Cortex of kidney (tissue), 1 donor: ENCODE results near the gene CMA1.
"Not testable (repeated sequence)": the region's sequence is repeated elsewhere in the genome, so short reads cannot be mapped to it uniquely, and the experiment has no call there.

Experiments
- DNase-seq: peaks from one replicate; lab custom pipeline; 2025; lab: John Stamatoyannopoulos, UW

CMA1 gene

GRCh38 chr14:24508155-24508840 is at the start of gene CMA1:
Gene CMA1 (minus strand): TSS chr14:24508265. CDS start chr14:24508235, 30 bp downstream.
- DNase-seq, result no peak

GRCh38 chr14:24556756-24557155 is 48.7 kb upstream of the CMA1 start:
- DNase-seq, result no peak

DNA sequence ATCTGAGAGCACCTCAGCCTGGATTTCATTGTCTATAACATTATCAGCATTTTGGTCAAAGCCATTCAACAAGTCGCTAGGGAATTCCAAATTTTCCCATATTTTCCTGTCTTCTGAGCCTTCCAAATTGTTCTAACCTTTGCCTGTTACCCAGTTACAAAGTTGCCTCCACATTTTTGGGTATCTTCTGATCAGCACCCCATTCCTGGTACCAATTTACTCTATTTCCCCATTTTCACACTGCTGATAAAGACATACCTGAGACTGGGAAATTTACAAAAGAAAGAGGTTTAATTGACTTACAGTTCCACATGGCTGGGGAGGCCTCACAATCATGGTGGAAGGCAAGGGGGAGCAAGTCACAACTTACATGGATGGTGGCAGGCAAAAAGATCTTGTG is 41.0 kb upstream of the CMA1 start:
- DNase-seq, result not testable (repeated sequence)

DNA sequence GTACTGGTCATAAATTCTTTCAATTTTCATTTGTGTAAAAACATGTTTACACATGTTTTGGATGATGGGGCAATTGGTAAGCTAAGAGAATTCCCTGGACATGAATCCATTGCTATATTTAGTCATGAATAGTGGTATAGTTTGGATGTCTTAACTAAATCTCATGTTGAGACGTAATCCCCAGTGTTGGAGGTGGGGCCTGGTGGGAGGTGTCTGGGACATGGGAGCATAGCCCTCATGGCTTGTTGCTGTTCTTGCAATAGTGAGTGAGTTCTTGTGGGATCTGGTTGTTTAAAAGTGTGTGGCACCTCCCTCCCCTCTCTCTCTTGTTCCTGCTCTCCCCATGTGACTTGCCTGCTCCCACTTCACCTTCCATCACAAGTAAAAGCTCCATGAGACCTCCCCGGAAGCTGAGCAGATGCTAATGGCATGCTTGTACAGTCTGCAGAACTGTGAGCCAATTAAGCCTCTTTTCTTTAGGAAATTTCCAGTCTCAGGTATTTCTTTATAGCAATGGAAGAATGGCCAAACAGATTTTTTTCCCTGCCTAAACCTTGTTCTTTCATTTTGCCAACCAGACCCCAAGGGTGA is 34.4 kb upstream of the CMA1 start:
- no peak for DNase-seq

- DNase-seq, result no peak
Observed at GRCh38 chr14:24535737-24536136, 27.7 kb upstream of the CMA1 start.

DNA sequence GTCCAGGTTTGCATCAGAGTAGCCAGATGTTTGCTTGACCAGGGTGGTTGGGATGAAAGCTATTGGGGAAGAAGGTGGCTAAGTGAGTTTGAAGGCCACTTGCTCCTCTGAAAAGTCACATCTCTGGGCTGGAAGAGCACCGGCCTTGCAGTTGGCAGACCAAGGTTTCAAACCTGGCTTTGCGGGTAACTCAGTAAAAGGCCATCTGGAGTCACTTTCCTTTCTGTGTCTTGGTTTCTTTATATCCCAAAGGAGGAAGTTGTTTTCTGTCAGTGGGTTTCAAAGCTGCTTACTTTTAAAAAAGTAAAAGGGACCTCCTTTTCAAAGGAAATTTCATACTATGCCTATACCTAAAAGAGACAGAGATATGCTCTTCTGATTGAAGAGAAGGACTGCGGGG is 26.2 kb upstream of the CMA1 start:
- DNase-seq, result no peak

DNA sequence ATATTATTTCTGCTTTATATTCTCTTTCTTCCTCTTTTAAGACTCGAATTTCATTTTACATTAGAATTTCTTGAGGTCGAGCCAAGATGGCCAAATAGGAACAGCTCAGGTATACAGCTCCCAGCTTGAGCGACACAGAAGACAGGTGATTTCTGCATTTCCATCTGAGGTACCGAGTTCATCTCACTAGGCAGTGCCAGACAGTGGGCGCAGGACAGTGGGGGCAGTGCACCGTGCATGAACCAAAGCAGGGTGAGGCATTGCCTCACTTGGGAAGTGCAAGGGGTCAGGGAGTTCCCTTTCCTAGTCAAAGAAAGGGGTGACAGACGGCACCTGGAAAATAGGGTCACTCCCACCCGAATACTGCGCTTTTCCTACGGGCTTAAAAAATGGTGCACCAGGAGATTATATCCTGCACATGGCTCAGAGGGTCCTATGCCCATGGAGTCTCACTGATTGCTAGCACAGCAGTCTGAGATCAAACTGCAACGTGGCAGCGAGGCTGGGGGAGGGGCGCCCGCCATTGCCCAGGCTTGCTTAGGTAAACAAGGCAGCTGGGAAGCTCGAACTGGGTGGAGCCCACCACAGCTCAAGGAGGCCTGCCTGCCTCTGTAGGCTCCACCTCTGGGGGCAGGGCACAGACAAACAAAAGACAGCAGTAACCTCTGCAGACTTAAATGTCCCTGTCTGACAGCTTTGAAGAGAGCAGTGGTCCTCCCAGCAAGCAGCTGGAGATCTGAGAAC is 18.0 kb upstream of the CMA1 start:
- DNase-seq, result not testable (repeated sequence)

DNA sequence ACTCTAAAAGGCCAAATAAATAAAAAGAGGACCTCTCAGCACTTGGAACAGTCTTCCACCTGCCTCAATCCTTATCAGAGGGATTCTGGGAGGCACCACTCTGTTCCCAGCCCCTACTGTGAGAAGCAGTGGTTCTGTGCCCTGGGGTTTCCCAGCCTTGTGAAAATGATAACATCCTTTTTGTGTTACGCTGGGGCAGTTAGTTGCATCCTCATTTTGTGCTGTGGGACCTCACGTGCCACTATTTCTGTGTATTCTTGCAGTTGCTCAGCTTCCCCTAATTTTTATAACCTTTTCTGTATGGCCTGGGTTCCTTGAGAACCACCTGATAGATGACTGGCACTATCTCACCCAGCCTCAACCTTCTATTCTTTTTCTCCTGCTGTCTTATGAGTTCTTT is 10.8 kb upstream of the CMA1 start:
- no peak for DNase-seq

DNA sequence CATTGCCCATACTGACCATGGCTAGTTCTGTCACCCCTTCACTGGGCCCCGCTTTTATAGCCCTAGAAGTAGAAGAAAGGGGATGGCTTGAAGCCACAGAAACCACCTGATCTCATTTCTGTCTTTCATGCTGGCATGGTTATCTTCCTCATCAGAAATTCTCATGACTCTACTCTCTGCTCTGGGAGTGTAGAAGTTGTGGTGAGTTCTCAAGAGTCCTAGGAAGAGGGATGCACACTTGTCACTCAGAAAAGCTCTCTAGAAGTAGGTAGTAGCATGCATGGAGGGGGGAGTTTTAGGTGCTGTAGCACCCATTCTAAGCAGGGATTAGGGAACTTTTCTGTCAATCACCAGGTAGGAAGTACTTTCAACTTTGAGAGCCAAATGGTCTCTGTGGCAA is 6.1 kb upstream of the CMA1 start:
- no peak for DNase-seq

DNA sequence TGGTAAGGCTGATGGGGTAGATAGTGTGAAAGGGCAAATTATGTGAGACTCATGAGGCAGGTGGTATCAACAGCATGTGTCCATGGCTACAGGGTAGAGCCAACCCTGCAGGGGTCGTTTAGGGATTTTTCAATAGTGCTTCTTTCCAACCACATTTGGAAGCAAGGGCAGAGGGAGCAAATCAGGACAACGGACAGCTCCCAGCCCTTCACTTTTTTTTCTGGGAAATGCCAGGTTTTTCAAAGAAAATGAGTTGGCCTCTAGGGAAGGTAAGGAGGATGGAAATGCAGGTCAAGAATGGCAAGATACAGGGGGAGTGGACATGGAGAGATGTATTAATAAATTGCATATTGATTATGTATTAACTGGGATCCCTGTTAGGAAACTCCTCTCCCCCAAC is 4.9 kb upstream of the CMA1 start:
- no peak for DNase-seq

DNA sequence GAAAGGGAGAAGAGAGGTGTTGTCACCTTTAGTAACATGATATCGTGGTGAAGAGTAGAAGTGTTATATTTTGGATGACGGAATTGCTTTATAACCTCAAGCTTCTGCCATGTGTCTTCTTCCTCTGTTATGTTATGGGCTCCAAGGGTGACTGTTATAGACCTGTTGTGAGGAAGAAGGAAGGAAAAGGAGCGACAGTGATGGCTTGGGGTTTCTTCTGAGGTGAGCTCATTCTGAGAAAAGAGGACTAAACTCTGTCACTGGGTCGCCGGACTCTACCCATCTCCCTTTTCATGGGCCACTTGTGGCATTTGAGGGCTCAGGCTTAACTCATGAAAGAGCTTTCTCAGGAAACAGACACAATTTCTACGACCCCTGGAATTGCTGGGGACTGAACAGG is 1.6 kb downstream of the CMA1 start:
- DNase-seq, result no peak

DNA sequence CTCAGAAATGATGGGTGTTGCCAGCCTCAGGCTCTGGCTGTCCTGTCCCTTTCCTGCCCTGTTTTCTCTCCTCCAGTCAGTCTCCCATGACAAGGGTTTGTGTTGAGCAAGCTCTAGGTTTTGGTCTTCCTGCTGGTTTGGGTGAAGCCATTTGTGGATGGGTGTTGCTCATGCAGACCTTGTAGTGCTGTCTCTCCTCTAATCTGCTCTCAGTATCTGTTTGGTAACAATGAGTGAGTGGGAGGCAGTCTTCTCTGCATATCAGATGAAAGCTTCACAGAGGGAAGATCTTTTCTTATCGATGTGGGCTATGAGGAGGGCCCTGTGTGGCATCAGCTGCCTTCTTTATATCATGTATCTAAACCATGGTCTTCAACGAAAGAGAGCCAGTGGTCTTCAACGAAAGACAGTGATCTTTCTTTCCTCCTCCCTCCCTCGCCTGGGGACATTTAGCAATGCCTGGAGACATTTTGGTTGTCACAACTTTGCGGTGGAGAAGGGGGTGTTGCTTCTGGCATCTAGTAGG is 3.6 kb downstream of the CMA1 start:
- no peak for DNase-seq

DNA sequence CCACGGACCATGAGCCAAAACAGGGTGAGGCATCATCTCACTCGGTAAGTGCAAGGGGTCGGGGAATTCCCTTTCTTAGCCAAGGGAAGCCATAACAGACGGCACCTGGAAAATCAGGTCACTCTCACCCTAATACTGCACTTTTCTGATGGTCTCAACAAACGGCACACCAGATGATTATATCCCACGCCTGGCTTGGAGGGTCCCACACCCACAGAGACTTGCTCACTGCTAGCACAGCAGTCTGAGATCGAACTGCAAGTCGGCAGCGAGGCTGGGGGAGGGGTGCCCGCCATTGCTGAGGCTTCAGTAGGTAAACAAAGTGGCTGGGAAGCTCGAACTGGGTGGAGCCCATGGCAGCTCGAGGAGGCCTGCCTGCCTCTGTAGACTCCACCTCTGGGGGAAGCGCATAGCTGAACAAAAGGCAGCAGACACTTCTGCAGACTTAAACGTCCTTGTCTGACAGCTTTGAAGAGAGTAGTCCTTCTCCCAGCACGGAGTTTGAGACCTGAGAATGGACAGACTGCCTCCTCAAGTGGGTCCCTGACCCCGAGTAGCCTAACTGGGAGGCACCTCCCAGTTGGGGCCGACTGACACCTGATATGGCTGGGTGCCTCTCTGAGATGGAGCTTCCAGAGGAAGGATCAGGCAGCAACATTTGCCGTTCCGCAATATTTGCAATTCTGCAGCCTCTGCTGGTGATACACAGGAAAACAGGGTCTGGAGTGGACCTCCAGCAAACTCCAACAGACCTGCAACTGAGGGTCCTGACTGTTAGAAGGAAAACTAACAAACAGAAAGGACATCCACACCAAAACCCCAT is 16.3 kb downstream of the CMA1 start:
- DNase-seq, result not testable (repeated sequence)

DNA sequence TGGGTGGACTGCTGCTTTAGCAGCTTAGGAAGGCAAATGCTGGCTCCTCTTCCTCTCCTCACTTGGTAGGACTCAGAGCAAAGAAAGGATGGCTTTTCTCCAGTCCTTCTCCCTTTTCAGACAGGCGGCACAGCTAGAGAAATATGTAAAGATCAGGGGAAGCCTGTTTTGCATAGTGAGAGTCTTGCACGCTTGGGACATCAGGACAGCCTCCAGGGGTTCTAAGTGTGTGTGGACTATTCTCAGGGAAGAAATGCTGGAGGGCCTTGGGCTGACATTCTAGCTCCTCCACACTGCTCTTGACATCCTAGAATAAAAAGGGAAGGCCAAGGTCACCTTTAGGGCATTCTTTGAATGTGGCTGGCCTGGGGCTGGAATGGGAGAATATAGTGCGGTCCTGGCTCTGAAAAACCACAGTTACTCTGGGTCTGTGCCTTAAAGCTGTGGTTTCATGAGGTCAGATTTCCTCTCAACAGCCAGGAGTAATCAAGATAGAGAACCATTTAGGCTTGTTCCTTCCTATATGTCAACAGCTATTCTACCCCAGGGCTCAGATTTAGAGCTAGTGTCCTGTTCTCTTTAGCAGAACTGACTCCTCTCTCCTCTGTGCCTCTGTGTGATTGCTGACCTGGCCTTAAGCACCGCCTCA is 24.3 kb downstream of the CMA1 start:
- no peak for DNase-seq

DNA sequence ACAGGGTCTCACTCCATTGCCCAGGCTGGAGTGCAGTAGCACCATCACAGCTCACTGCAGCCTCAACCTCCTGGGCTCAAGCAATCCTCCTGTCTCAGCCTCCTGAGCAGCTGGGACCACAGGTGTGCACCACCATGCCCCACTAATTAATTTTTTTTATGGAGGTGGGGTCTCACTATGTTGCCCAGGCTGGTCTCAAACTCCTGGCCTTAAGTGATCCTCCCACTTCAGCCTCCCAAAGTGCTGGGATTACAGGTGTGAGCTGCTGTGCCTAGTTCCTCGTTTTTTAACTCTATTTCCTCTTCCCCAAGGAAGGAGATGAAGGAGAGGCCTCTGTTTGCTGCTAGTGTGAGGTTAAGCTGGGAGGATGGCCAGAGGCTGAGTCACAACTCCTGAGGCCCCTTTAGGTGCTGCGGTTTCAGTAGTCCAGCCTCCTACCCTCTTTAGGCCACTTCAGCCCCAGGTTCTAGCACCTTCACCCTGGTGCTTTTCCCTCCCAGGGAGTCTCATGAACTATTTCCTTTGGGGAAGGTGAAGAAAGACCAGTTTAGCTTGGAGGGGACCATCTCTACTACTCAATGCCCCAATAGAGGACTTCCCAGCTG is 25.3 kb downstream of the CMA1 start:
- DNase-seq, result not testable (repeated sequence)

- DNase-seq, result no peak
Observed at GRCh38 chr14:24481622-24482324, 26.3 kb downstream of the CMA1 start.

GRCh38 chr14:24479999-24480398 is 28.1 kb downstream of the CMA1 start:
- not testable (repeated sequence) for DNase-seq

DNA sequence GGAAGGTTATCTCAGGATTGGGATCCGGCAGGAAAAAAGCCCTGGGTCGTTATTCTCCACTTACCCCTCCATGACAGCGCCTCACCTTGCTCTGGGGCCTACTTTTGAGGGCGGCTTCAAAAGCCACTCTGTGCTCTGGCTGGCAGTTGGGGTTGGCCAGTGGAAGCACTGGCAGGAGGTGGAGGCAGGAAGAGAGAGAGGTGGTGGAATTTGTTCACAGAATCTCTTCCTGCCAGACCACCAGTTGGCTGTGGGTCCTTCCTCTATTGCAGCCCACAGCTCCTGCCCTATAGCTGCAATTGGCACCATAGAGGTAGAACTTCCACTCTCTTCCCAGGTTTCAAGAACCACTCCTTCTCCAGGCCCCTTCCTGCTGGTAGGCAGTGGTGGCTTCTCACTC is 32.8 kb downstream of the CMA1 start:
- no peak for DNase-seq

- DNase-seq, result no peak
Observed at GRCh38 chr14:24473211-24473610, 34.9 kb downstream of the CMA1 start.

- not testable (repeated sequence) for DNase-seq
Observed at GRCh38 chr14:24470450-24470849, 37.6 kb downstream of the CMA1 start.

DNA sequence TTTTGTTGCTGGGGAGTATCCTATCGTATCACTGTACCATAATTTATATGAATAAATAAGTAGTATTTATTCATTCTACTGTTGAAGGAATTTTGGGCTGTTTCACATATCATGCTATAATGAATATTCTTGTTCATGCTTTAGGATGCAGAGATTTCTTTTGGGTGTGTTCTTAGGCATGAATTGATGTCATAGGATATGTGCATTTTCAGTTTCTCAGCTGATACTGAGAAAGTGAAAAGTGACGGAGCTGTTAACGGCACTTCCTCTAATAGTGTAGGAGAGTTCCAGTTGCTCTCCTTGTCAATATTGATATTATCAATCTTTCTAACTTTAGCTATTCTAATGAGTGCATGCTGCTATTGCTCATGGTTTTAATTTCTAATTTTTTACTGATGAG is 42.3 kb downstream of the CMA1 start:
- no peak for DNase-seq
